GM12873 (cell line): ENCODE data around the gene TGIF2.

Source experiments
- TF ChIP-seq, protein P1 (sequence below): IDR thresholded peaks from 2 replicates; pipeline ENCODE4 v1.5.1; 2012; ENCODE audit warnings: low read depth, mild to moderate bottlenecking, moderate library complexity, low read length, control low read depth; ENCODE audit not compliant: insufficient read depth; ENCODE audit errors: missing control alignments

TGIF2 gene

DNA sequence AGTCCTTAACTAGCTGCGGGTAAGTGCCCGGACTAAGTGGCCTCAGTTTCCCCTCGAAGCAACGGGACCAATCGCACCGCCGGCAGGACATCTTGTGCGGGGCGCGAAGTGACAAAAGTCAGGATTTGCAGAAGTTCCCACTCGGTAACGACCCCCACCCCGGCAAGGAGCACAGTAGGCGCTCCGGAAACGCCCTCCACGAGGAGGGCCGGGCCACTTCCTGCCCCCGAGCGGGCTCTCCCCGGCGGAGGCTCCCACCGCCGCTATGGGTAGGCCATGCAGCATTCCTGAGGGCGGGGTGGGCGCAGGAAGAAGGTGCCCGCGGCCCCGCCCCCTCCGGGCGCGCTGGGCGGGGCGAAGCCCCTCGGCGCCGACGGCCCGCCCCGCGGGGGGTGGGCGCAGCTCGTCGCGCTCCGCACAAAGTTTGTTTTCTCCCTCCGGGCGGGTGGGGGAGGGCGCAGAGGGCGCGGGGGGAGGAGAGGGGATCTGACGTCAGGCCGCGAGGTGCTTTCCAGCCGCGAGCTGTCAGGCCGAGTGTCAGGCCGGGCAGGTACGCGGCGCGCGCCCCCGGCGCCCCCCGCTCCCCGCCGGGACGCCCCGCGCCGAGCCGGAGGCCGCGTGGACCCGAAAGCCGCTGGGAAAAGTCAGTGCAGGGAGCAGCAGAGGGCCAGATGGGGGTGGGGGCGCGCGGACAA is at the start of gene TGIF2:
Gene TGIF2 (plus strand): TSS at position 495 of the 695 bp plus-strand sequence. CDS start 5,178 bp downstream, outside the sequence.
- TF ChIP-seq, protein P1, sequence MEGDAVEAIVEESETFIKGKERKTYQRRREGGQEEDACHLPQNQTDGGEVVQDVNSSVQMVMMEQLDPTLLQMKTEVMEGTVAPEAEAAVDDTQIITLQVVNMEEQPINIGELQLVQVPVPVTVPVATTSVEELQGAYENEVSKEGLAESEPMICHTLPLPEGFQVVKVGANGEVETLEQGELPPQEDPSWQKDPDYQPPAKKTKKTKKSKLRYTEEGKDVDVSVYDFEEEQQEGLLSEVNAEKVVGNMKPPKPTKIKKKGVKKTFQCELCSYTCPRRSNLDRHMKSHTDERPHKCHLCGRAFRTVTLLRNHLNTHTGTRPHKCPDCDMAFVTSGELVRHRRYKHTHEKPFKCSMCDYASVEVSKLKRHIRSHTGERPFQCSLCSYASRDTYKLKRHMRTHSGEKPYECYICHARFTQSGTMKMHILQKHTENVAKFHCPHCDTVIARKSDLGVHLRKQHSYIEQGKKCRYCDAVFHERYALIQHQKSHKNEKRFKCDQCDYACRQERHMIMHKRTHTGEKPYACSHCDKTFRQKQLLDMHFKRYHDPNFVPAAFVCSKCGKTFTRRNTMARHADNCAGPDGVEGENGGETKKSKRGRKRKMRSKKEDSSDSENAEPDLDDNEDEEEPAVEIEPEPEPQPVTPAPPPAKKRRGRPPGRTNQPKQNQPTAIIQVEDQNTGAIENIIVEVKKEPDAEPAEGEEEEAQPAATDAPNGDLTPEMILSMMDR = no peak

DNA sequence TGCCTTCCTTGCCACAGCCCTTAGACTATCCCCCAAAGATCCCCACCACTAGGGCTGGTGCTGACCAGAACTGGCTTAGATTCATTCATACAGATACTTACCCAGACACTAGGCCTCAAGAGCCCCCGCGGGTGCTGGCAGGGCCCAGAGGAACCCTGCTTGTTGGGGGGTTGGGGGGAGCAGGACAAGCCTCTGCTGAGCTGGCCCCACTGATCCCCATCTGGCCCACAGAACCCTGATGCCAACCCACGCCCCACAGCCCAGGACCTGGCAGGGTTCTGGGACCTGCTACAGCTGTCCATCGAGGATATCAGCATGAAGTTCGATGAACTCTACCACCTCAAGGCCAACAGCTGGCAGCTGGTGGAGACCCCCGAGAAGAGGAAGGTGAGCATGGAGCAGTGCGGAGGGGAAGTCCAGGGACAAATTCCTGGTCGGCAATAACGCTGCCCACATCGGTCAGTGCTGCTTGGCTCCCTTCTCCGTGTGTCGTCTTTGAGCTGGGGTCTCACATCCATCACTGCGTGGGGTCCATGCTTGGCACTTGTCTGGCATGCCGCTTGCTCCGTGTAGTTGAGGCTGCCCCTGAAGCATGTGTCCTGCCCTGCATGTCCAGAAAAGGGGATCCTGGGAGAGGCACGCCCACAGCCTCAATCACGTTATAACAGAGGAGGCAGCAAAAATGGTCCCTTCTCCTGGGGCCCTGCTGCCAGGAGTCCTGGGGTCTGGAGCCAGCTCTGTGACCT is 47.6 kb upstream of the TGIF2 start:
- TF ChIP-seq, protein P1 = no peak

DNA sequence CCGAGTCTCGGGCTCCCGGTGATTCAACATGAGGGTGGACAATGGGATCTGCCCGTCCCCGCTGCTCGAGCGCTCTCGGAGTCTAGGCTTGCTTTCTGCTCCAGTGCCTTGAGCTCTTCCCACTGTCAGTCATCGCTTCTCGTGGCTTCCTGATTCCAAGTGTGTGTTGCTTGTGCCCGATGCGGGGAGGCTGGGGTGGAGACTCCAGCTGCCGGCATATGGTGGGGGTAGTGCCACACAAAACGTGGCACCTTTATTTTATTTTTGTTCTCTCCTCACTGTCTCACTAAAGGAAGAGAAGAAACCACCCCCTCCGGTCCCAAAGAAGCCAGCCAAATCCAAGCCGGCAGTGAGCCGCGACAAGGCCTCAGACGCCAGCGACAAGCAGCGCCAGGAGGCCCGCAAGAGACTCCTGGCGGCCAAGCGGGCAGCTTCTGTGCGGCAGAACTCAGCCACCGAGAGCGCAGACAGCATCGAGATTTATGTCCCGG is 46.8 kb upstream of the TGIF2 start:
- TF ChIP-seq, protein P1 = no peak

DNA sequence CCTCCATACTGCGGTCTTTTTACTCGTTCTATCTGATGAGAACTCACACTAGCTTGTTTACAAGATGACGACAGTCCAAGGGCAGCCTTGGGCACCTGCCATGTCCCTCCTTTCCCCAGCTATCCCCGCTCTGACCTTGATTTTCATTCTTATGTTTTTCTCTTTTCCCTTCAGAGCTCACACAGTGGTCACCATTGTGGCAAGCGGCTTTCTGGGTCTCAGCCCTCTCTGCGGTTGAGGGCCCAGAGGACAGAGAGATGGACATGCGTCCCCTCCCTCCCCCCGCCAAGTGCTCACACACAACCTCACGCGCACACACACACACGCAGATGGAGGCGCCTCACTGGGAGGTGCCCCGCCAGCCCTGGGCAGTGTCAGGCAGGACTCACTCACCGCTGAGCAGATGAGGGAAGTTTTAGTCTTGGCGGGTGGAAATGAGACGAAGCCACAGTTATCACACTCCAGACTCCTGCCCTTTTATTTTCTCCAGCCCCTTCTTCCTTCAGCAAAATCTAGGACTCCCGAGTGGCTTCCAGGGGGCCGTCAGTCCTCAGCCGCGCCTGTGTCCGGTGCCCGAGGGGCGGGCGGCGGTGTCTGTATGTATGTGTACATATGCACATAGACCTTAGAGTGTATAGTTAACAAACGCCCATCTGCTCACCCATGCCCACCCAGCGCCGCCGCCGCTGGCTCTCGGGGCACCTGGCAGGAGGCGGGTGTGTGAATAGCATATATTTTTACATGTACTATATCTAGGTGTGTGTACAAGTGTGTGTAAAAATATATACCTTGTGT is 45.9 kb upstream of the TGIF2 start:
- TF ChIP-seq, protein P1 = no peak

DNA sequence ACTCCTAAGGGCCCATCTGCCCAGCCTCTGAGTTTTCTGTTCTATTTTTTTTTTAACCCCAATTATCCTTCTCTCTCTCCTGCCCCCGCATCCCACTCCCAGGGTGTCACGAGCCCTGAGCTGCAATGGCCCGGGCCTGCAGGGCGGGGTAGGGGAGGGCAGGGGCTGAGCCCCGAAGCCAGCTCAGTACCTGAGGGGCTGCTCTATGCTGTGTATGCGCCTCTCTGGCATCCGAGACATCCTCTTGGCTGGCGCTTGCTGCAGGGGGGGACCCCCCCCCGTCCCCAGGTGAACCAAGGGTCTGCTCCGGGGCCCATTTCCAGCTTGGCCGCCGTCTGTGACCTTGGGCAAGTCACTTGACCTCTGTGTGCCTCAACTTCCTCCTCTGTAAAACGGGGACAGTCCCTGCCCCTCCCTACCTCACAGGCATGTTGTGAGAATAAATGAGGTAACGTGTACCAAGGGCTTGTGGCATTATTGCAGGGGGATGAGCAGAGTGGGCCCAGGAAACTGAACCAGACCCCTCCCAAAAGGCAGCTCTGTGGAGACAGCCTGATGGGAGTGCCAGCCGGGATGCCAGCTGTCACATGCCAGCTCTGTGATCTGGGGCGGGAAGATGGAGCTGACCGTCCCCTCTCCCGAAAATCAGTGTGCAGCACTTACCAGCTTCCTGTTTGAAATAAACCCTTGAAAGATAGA is 45.1 kb upstream of the TGIF2 start:
- TF ChIP-seq, protein P1 = no peak

DNA sequence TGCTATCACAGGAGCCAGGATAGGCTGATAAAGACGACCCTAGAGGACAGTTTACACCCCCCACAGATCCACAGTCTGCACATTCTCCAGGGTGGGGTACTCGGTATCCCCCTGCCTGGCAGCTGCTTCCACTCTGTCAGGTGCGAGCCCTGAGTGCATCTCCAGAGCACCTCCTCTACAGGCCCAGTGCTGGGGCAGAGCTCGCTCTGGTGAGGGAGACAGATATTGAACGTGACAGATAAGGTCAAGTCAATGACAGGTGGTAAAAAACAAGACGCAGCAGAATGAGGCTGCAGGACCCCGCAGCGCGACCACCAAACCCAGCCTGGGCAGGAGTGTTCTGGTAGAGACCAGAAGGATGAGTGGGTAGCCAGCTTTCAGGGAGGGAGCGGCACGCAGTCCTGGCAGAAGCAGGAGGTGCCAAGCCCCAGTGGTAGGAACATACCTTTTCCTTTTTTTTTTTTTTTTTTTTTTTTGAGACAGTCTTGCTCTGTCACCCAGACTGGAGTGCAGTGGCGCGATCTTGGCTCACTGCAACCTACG is 44.5 kb upstream of the TGIF2 start:
- TF ChIP-seq, protein P1 = no peak
